ENCODE results near the gene RAPGEF4. TPM values are rescaled to one million over a fixed set of nuclear protein-coding genes. Genes with fewer than 3 reads are reported as not detected.

Gene RAPGEF4
- total and polyA plus RNA-seq, 2 of the 4 experiments (the other 2 are of a cell fraction): 1.7 to 3.2 TPM

DNA sequence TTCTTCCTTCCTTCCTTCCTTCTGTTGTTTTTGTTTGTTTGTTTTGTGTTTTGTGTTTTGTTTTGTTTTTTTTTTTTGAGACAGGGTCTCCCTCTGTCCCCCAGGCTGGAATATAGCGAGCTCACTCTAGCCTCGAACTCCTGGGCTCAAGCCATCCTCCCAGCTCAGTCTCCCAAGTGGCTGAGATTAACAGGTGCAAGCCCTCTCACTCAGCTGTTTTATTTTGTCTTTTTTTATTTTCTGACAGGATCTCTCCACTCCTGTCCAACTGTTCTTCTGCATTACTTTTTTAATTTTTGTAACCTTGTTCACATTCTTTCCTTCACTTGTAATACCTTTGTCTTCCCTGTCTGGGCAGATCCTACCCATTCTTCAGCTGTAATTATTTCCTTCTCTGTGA is 363.6 kb downstream of the RAPGEF4 start:
- Histone ChIP-seq H3K4ac (ENCODE audit: low read depth, low read length) (no peak overlapping the region), H4K20me1 (ENCODE audit: insufficient read depth, low read length) (0 out of 2 replicates have a peak, but pooled peaks cover 4% of the 10 kb centered on the region), H3K4me2 (ENCODE audit: low read depth, low read length) (no peak overlapping the region), H3K4me3 (ENCODE audit: insufficient read depth, low read depth, low read length) (no peak overlapping the region), H3K27ac (ENCODE audit: insufficient read depth, low read length) (no peak overlapping the region), H3K4me1 (ENCODE audit: control insufficient read depth, insufficient read depth, low read length) (peaks cover 2% of the 10 kb centered on the region; the same call in 1 of the 2 replicates), H2AK5ac (ENCODE audit: low read depth, low read length) (no peak overlapping the region), H3K14ac (replicated peaks; ENCODE audit: low read depth, low read length) (no peak overlapping the region), H4K5ac (ENCODE audit: low read depth, low read length) (no peak overlapping the region), H3K23ac (ENCODE audit: low read depth, low read length) (no peak overlapping the region), H3K79me1 (ENCODE audit: low read depth in 1 of 2, low read length in 2 of 2) (peaks cover 39 to 62% of the 10 kb centered on the region in 2 experiments), H2BK120ac (ENCODE audit: low read depth, low read length) (no peak overlapping the region), H3K36me3 (ENCODE audit: control insufficient read depth, insufficient read depth, low read length) (peaks cover 6% of the 10 kb centered on the region), H2AFZ (replicated peaks; ENCODE audit: low read length, poor library complexity) (no peak overlapping the region), H3K9me3 (ENCODE audit: control insufficient read depth, insufficient read depth, low read length) (no peaks in the 10 kb centered on the region), H3K56ac (ENCODE audit: extremely low read depth, insufficient read depth, low read length) (no peak overlapping the region), H3K27me3 (ENCODE audit: control insufficient read depth, insufficient read depth, low read length) (no peaks in the 10 kb centered on the region), H3K9me1 (ENCODE audit: insufficient read depth, low read length) (peaks cover 8% of the 10 kb centered on the region; the same call in 1 of the 2 replicates), H2BK15ac (ENCODE audit: low read depth, low read length) (no peak overlapping the region), H2BK20ac (ENCODE audit: low read depth, low read length) (no peak overlapping the region), H4K91ac (ENCODE audit: insufficient read depth, low read depth, low read length) (no peak overlapping the region), H2AK9ac (replicated peaks; ENCODE audit: low read depth, low read length, poor library complexity) (no peak overlapping the region), H3K9ac (ENCODE audit: low read depth, low read length) (no peak overlapping the region), H3K18ac (ENCODE audit: low read depth, low read length) (no peak overlapping the region), H4K8ac (ENCODE audit: low read depth in 2 of 2, low read length in 2 of 2) (no peak overlapping the region), H2BK5ac (ENCODE audit: low read depth, low read length, poor library complexity, severe bottlenecking) (no peak overlapping the region)
- ChIA-PET CTCF (no interaction called here), POLR2A (ENCODE audit: unreplicated experiment) (interaction anchor here (0.5 to 0.6 kb wide), 2 partner anchors 124 to 967 kb away, joined by 3 to 6 read pairs; no protein-coding TSS in a partner anchor)
- WGBS, 2 experiments (ENCODE audit: extremely low coverage in 2 of 2, insufficient read length in 1 of 2): no CpG with 5 or more reads among the region's 2 CpGs
- DNase-seq (no peak), ATAC-seq (ENCODE audit: low read depth) (no peak)
- intact Hi-C loops (cut with micrococcal nuclease): no loop called here
- dilution Hi-C loops (cut with HindIII; ENCODE audit: low sequenced_read_pairs, unreplicated experiment): no loop called here
- TF ChIP-seq, protein P1, sequence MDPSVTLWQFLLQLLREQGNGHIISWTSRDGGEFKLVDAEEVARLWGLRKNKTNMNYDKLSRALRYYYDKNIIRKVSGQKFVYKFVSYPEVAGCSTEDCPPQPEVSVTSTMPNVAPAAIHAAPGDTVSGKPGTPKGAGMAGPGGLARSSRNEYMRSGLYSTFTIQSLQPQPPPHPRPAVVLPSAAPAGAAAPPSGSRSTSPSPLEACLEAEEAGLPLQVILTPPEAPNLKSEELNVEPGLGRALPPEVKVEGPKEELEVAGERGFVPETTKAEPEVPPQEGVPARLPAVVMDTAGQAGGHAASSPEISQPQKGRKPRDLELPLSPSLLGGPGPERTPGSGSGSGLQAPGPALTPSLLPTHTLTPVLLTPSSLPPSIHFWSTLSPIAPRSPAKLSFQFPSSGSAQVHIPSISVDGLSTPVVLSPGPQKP (IDR thresholded peaks at IDR 0.05; ENCODE audit: borderline replicate concordance, low read depth, low read length): no peak
- TF ChIP-seq NFE2L2 (IDR thresholded peaks at IDR 0.05; ENCODE audit: low read depth, low read length) (no peak), POLR2A (IDR thresholded peaks at IDR 0.05; ENCODE audit: low read depth, low read length) (no peak), RCOR1 (IDR thresholded peaks at IDR 0.05; ENCODE audit: insufficient replicate concordance, low read length) (no peak), MXI1 (IDR thresholded peaks at IDR 0.05; ENCODE audit: borderline replicate concordance, low read depth, low read length) (no peak), RAD21 (IDR thresholded peaks at IDR 0.05; ENCODE audit: low read length) (no peak), BHLHE40 (IDR thresholded peaks at IDR 0.05; ENCODE audit: low read depth, low read length) (no peak)
- no TSS peak for BruUV-seq (replicated peaks)
- in situ Hi-C loops (cut with MboI; ENCODE audit: low sequenced_read_pairs): no loop called here

Data from IMR-90 (cell line).